OCI-LY3 (cell line): Measurements from ENCODE around the gene ARHGAP8.

Experiments
- H2AFZ ChIP-seq: fragments of 200-600, 300-600 bp; shearing (Covaris generic); 2 replicates; pipeline ENCODE4 v1.6.0; 2014; ENCODE audit warnings: antibody characterized with exemption, low read depth, low read length
- H3K27ac ChIP-seq: fragments of 200-600, 300-600 bp; sonication (generic); 2 replicates; pipeline ENCODE4 v1.5.1; 2014; ENCODE audit warnings: mild to moderate bottlenecking, low read length, moderate library complexity, mixed read lengths
- H3K27me3 ChIP-seq: fragments of 200-600, 300-600 bp; sonication (generic); 2 replicates; pipeline ENCODE4 v1.6.1; 2014; ENCODE audit warnings: low read depth, low read length, mixed read lengths
- H3K36me3 ChIP-seq: fragments of 200-600, 300-600 bp; sonication (generic); replicated peaks from 2 replicates; pipeline ENCODE3; 2014; ENCODE audit warnings: low read depth, low read length, mixed read lengths
- H3K4me1 ChIP-seq: fragments of 300-600, 200-600 bp; sonication (generic); 2 replicates; pipeline ENCODE4 v1.6.1; 2014; ENCODE audit warnings: low read length, mixed read lengths
- H3K4me2 ChIP-seq: fragments of 200-600, 300-600 bp; sonication (generic); 2 replicates; pipeline ENCODE4 v1.6.1; 2014; ENCODE audit warnings: low read length, mixed read lengths
- H3K4me3 ChIP-seq: fragments of 300-600, 200-600 bp; sonication (generic); 2 replicates; pipeline ENCODE4 v1.5.1; 2014; ENCODE audit warnings: antibody characterized with exemption, mild to moderate bottlenecking, low read length, moderate library complexity
- H3K79me2 ChIP-seq: fragments of 300-600, 200-600 bp; shearing (Covaris generic); 2 replicates; pipeline ENCODE4 v1.6.1; 2014; ENCODE audit warnings: mild to moderate bottlenecking, low read length, mixed read lengths
- H3K9ac ChIP-seq: fragments of 300-600, 200-600 bp; shearing (Covaris generic); 2 replicates; pipeline ENCODE4 v1.6.0; 2014; ENCODE audit warnings: mild to moderate bottlenecking, low read length, moderate library complexity
- H3K9me3 ChIP-seq: fragments of 200-600, 300-600 bp; shearing (Covaris generic); 2 replicates; pipeline ENCODE4 v1.6.1; 2014; ENCODE audit warnings: low read length, mixed read lengths; ENCODE audit not compliant: insufficient read depth
- H4K20me1 ChIP-seq: fragments of 200-600, 300-600 bp; sonication (generic); 2 replicates; pipeline ENCODE4 v1.6.1; 2016; ENCODE audit warnings: low read length, mixed read lengths; ENCODE audit not compliant: insufficient read depth
- CTCF ChIP-seq: fragments of 200-600, 300-600 bp; sonication (generic); IDR thresholded peaks from 2 replicates; pipeline ENCODE4 v1.5.1; 2014; ENCODE audit warnings: antibody characterized with exemption, low read length, low read depth
- EZH2phosphoT487 ChIP-seq: fragments of 200-600 bp; shearing (Covaris generic); IDR thresholded peaks from 2 replicates; pipeline ENCODE4 v1.6.1; 2018; ENCODE audit warnings: antibody characterized with exemption, mixed run types, low read depth

ARHGAP8 gene

GRCh38 chr22:44822534-44822933 lies 70.2 kb downstream of the ARHGAP8 start:
- Histone ChIP-seq H3K27ac (no peak overlapping the region), H3K79me2 (no peaks in the 10 kb centered on the region), H2AFZ (no peak overlapping the region), H3K4me2 (no peak overlapping the region), H4K20me1 (no peaks in the 10 kb centered on the region), H3K9ac (no peak overlapping the region), H3K4me3 (no peak overlapping the region), H3K27me3 (no peaks in the 10 kb centered on the region), H3K9me3 (no peaks in the 10 kb centered on the region), H3K36me3 (no peaks in the 10 kb centered on the region), H3K4me1 (no peaks in the 10 kb centered on the region)
- TF ChIP-seq CTCF (no peak), EZH2phosphoT487 (no peak)

GRCh38 chr22:44823396-44823795 lies 71.0 kb downstream of the ARHGAP8 start:
- Histone ChIP-seq H3K27ac (no peak overlapping the region), H3K36me3 (no peaks in the 10 kb centered on the region), H3K9me3 (no peaks in the 10 kb centered on the region), H3K4me3 (no peak overlapping the region), H3K4me1 (no peaks in the 10 kb centered on the region), H3K4me2 (no peak overlapping the region), H3K27me3 (no peaks in the 10 kb centered on the region), H3K79me2 (no peaks in the 10 kb centered on the region), H4K20me1 (no peaks in the 10 kb centered on the region), H2AFZ (no peak overlapping the region), H3K9ac (no peak overlapping the region)
- no peak for TF ChIP-seq EZH2phosphoT487
- TF ChIP-seq CTCF: no peak

- Histone ChIP-seq H3K36me3 (no peaks in the 10 kb centered on the region), H4K20me1 (no peaks in the 10 kb centered on the region), H3K27ac (no peak overlapping the region), H3K4me2 (no peak overlapping the region), H3K4me3 (no peak overlapping the region), H3K79me2 (no peaks in the 10 kb centered on the region), H3K27me3 (no peaks in the 10 kb centered on the region), H2AFZ (no peak overlapping the region), H3K9ac (no peak overlapping the region), H3K4me1 (no peaks in the 10 kb centered on the region), H3K9me3 (no peaks in the 10 kb centered on the region)
- TF ChIP-seq CTCF (no peak), EZH2phosphoT487 (no peak)
Measured at GRCh38 chr22:44823806-44824205, 71.4 kb downstream of the ARHGAP8 start.

GRCh38 chr22:44824271-44824670 lies 71.9 kb downstream of the ARHGAP8 start:
- Histone ChIP-seq H3K27ac (no peak overlapping the region), H3K79me2 (no peaks in the 10 kb centered on the region), H3K27me3 (no peaks in the 10 kb centered on the region), H3K4me1 (no peaks in the 10 kb centered on the region), H3K9me3 (no peaks in the 10 kb centered on the region), H3K4me2 (no peak overlapping the region), H2AFZ (no peak overlapping the region), H4K20me1 (no peaks in the 10 kb centered on the region), H3K36me3 (no peaks in the 10 kb centered on the region), H3K9ac (no peak overlapping the region), H3K4me3 (no peak overlapping the region)
- no peak for TF ChIP-seq CTCF
- TF ChIP-seq EZH2phosphoT487: no peak
